Gastrocnemius medialis (tissue), 4 donors: ENCODE results near the gene L3HYPDH. TPM values are rescaled to one million over a fixed set of nuclear protein-coding genes. Genes with fewer than 3 reads are reported as not detected.

Experiments used
- ATAC-seq, 2 donors: fragments of 150-250 bp; one replicate each; pipeline ENCODE4 v1.9.1; 2016
- DNase-seq, 2 donors: peaks; one replicate each; pipeline ENCODE4 v3.0.0-alpha.2; 2019
- H3K27ac ChIP-seq, 4 donors: fragments of 200-600 bp; sonication (generic); 1 replicate in 1 of 4; 2 replicates in 3 of 4; pipeline ENCODE4 v1.5.1; 2016 to 2018; ENCODE audit warnings: mild to moderate bottlenecking in 2 of 4, moderate library complexity in 1 of 4
- H3K27me3 ChIP-seq, 3 donors: fragments of 200-600 bp; sonication (generic) in 2 of 3; 1 replicate in 1 of 3; 2 replicates in 2 of 3; pipeline versions ENCODE4 v1.5.1 to v1.6.0; 2016 to 2019; ENCODE audit warnings: mild to moderate bottlenecking in 1 of 3, moderate library complexity in 1 of 3
- H3K36me3 ChIP-seq, 2 donors: fragments of 200-600 bp; sonication (generic) in 1 of 2; one replicate each; pipeline ENCODE4 v1.5.1; 2017 to 2018
- H3K4me1 ChIP-seq, 2 donors: fragments of 200-600 bp; sonication (generic) in 1 of 2; one replicate each; pipeline ENCODE4 v1.5.1; 2016 to 2017; ENCODE audit warnings: mild to moderate bottlenecking in 2 of 2
- H3K4me3 ChIP-seq, 4 donors: fragments of 200-600 bp; sonication (generic) in 3 of 4; 1 replicate in 1 of 4; 2 replicates in 3 of 4; pipeline ENCODE4 v1.5.1; 2016 to 2019; ENCODE audit warnings: mild to moderate bottlenecking in 2 of 4
- H3K9me3 ChIP-seq, 3 donors: fragments of 200-600 bp; sonication (generic) in 2 of 3; 1 replicate in 1 of 3; 2 replicates in 2 of 3; pipeline ENCODE4 v1.5.1; 2016 to 2019
- CTCF ChIP-seq, 5 experiments: fragments of 450-650 bp in 3 of 5; fragments of 200-600 bp in 2 of 5; sonication (generic) in 2 of 5; IDR thresholded peaks in 4 of 5; conservative IDR thresholded peaks in 1 of 5; 1 replicate in 4 of 5; 2 replicates in 1 of 5; pipeline ENCODE4 v1.5.1; 2016 to 2019; ENCODE audit warnings: antibody characterized with exemption in 5 of 5, mild to moderate bottlenecking in 3 of 5, moderate library complexity in 3 of 5
- POLR2A ChIP-seq, 2 donors: fragments of 450-650 bp; IDR thresholded peaks; one replicate each; pipeline ENCODE4 v1.6.1; 2017; ENCODE audit warnings: antibody characterized with exemption in 2 of 2, mild to moderate bottlenecking in 2 of 2, moderate library complexity in 2 of 2
- in situ Hi-C, 4 donors: fragments of 200-750 bp; cut with MboI; loops; one replicate each; pipeline versions ENCODE4 v1.15.0 to v1.8.0; 2017; ENCODE audit warnings: low sequenced_read_pairs in 4 of 4
- intact Hi-C: fragments of 100-400 bp; cut with DNase I; formaldehyde crosslinking; loops from one replicate; pipeline ENCODE4 v1.15.1; 2023; ENCODE audit warnings: low total_unique reads
- total RNA-seq, 4 donors: library from RNA; depleted of rRNA; stranded (reverse); fragments of >200 nt; gene quantifications; one replicate each; pipeline versions ENCODE4 v1.1.0 to v1.2.3, GENCODE V29; 2016

L3HYPDH gene
- total RNA-seq, 4 donors from 2014 or later, result 13.0 to 34.6 (median 22.5) TPM

GRCh38 chr14:59511916-59512575 lies 27.8 kb upstream of the L3HYPDH start:
- in situ Hi-C loops, result no loop called here

GRCh38 chr14:59510966-59511365 lies 26.8 kb upstream of the L3HYPDH start:
- in situ Hi-C loops (no loop called here), intact Hi-C loops (no loop called here)
- no peak for DNase-seq
- no peaks in the 10 kb centered on the region for H3K9me3 ChIP-seq
- no peaks in the 10 kb centered on the region for H3K4me1 ChIP-seq
- TF ChIP-seq CTCF (IDR thresholded peaks at IDR 0.05 in 4 of 5, conservative IDR thresholded peaks at IDR 0.05 in 1 of 5), result no peak
- TF ChIP-seq POLR2A (IDR thresholded peaks at IDR 0.05), result no peak
- H3K4me3 ChIP-seq, result no peak overlapping the region
- no peaks in the 10 kb centered on the region for H3K36me3 ChIP-seq
- no peaks in the 10 kb centered on the region for H3K27me3 ChIP-seq
- no peak overlapping the region for H3K27ac ChIP-seq
- no peak for ATAC-seq

More at GRCh38 chr14:59511916-59512575, 27.8 kb upstream of the L3HYPDH start:
- TF ChIP-seq POLR2A (IDR thresholded peaks at IDR 0.05) (no peak), CTCF (IDR thresholded peaks at IDR 0.05 in 4 of 5, conservative IDR thresholded peaks at IDR 0.05 in 1 of 5) (peak in 1 of 5 experiments; percentile 25)
- intact Hi-C loops, result no loop called here
- no peak overlapping the region for H3K4me3 ChIP-seq
- no peaks in the 10 kb centered on the region for H3K4me1 ChIP-seq
- H3K36me3 ChIP-seq, result no peaks in the 10 kb centered on the region
- ATAC-seq (no peak), DNase-seq (no peak)
- H3K27ac ChIP-seq, result no peak overlapping the region
- no peaks in the 10 kb centered on the region for H3K27me3 ChIP-seq
- no peaks in the 10 kb centered on the region for H3K9me3 ChIP-seq

- no peak overlapping the region for H3K27ac ChIP-seq
- H3K4me3 ChIP-seq, result no peak overlapping the region
- in situ Hi-C loops (no loop called here), intact Hi-C loops (no loop called here)
- DNase-seq (no peak), ATAC-seq (no peak)
- TF ChIP-seq CTCF (IDR thresholded peaks at IDR 0.05 in 4 of 5, conservative IDR thresholded peaks at IDR 0.05 in 1 of 5) (no peak), POLR2A (IDR thresholded peaks at IDR 0.05) (no peak)
- no peaks in the 10 kb centered on the region for H3K27me3 ChIP-seq
- no peaks in the 10 kb centered on the region for H3K9me3 ChIP-seq
- no peaks in the 10 kb centered on the region for H3K4me1 ChIP-seq
- H3K36me3 ChIP-seq, result peaks cover 0 to under 1% of the 10 kb centered on the region in 2 donors
Observed at GRCh38 chr14:59510001-59510400, 25.8 kb upstream of the L3HYPDH start.

GRCh38 chr14:59509101-59509500 lies 24.9 kb upstream of the L3HYPDH start:
- TF ChIP-seq POLR2A (IDR thresholded peaks at IDR 0.05) (no peak), CTCF (IDR thresholded peaks at IDR 0.05 in 4 of 5, conservative IDR thresholded peaks at IDR 0.05 in 1 of 5) (no peak)
- intact Hi-C loops (loop anchor here (5.0 kb wide), 1 partner anchor 388 kb away; no protein-coding TSS in a partner anchor), in situ Hi-C loops (no loop called here)
- Histone ChIP-seq H3K4me1 (no peaks in the 10 kb centered on the region), H3K27me3 (no peaks in the 10 kb centered on the region), H3K27ac (no peak overlapping the region), H3K4me3 (no peak overlapping the region), H3K9me3 (no peaks in the 10 kb centered on the region), H3K36me3 (peaks cover 0 to 10% of the 10 kb centered on the region in 2 donors)
- ATAC-seq, result no peak
- DNase-seq, result no peak
